CD14-positive monocyte (primary cell): ENCODE results near the gene KIAA1143. TPM values are rescaled to one million over a fixed set of nuclear protein-coding genes. Genes with fewer than 3 reads are reported as not detected.

ENCODE experiments used
- DNase-seq, 3 donors: peaks; one replicate each; pipeline ENCODE4 v3.0.0-alpha.2; 2011 to 2022
- H2AFZ ChIP-seq: 2 replicates; pipeline ENCODE4 v1.6.0; 2012; ENCODE audit warnings: mild to moderate bottlenecking, low read depth, low read length, inconsistent platforms; ENCODE audit not compliant: insufficient read depth, poor library complexity, severe bottlenecking
- H3K27ac ChIP-seq, 2 donors: 1 replicate in 1 of 2; 2 replicates in 1 of 2; pipeline ENCODE4 v1.5.1; 2012 to 2013; ENCODE audit warnings: low read length in 2 of 2, control low read depth in 1 of 2, inconsistent platforms in 1 of 2, low read depth in 1 of 2, mild to moderate bottlenecking in 1 of 2
- H3K27me3 ChIP-seq, 2 donors: one replicate each; pipeline versions ENCODE4 v1.6.0 to v1.6.1; 2011 to 2013; ENCODE audit warnings: low read length in 2 of 2; ENCODE audit not compliant: control insufficient read depth in 2 of 2, insufficient read depth in 2 of 2
- H3K36me3 ChIP-seq, 2 donors: replicated peaks in 1 of 2; 1 replicate in 1 of 2; 2 replicates in 1 of 2; pipeline versions ENCODE4 v1.5.1 to v1.6.1; 2012 to 2013; ENCODE audit warnings: low read length in 2 of 2, control low read depth in 1 of 2, inconsistent platforms in 1 of 2, mild to moderate bottlenecking in 1 of 2; ENCODE audit not compliant: insufficient read depth in 2 of 2, control insufficient read depth in 1 of 2
- H3K4me1 ChIP-seq, 2 donors: 1 replicate in 1 of 2; 2 replicates in 1 of 2; pipeline versions ENCODE4 v1.5.1 to v1.6.1; 2012 to 2013; ENCODE audit warnings: low read length in 2 of 2, control low read depth in 1 of 2, inconsistent platforms in 1 of 2, mild to moderate bottlenecking in 1 of 2, moderate library complexity in 1 of 2; ENCODE audit not compliant: insufficient read depth in 2 of 2, control insufficient read depth in 1 of 2
- H3K4me2 ChIP-seq: replicated peaks from 2 replicates; pipeline ENCODE3; 2012; ENCODE audit warnings: low read length, moderate library complexity, mild to moderate bottlenecking; ENCODE audit not compliant: poor library complexity, severe bottlenecking; ENCODE audit errors: extremely low read depth
- H3K4me3 ChIP-seq, 3 experiments: fragments of 200-600 bp in 1 of 3; sonication (generic) in 1 of 3; replicated peaks in 1 of 3; 1 replicate in 2 of 3; 2 replicates in 1 of 3; pipeline ENCODE4 v1.5.1; 2011 to 2013; ENCODE audit warnings: low read length in 3 of 3, mild to moderate bottlenecking in 3 of 3, control low read depth in 2 of 3, low read depth in 2 of 3, inconsistent platforms in 1 of 3, moderate library complexity in 1 of 3
- H3K79me2 ChIP-seq: 2 replicates; pipeline ENCODE4 v1.6.0; 2012; ENCODE audit warnings: mild to moderate bottlenecking, control low read depth, inconsistent platforms, low read length, moderate library complexity; ENCODE audit not compliant: insufficient read depth
- H3K9ac ChIP-seq: 2 replicates; pipeline ENCODE4 v1.6.0; 2017; ENCODE audit warnings: low read length, mild to moderate bottlenecking; ENCODE audit not compliant: insufficient read depth, poor library complexity, severe bottlenecking
- H3K9me3 ChIP-seq, 2 donors: replicated peaks in 1 of 2; 1 replicate in 1 of 2; 2 replicates in 1 of 2; pipeline versions ENCODE4 v1.5.1 to v1.6.1; 2012 to 2013; ENCODE audit warnings: low read length in 2 of 2, control low read depth in 1 of 2; ENCODE audit not compliant: control insufficient read depth in 1 of 2, insufficient read depth in 1 of 2
- H4K20me1 ChIP-seq: 2 replicates; pipeline ENCODE4 v1.6.0; 2012; ENCODE audit warnings: mild to moderate bottlenecking, low read length, control low read depth, moderate library complexity; ENCODE audit not compliant: insufficient read depth
- H3K27ac Mint-ChIP-seq, 7 donors: one replicate each; pipeline ENCODE4 v1.8.0; 2020; ENCODE audit warnings: mild to moderate bottlenecking in 7 of 7, mixed read lengths in 7 of 7, moderate library complexity in 6 of 7, inconsistent platforms in 2 of 7
- H3K27me3 Mint-ChIP-seq, 3 donors: one replicate each; pipeline ENCODE4 v1.8.0; 2021 to 2022; ENCODE audit warnings: low read depth in 3 of 3, mild to moderate bottlenecking in 3 of 3, mixed read lengths in 3 of 3, moderate library complexity in 3 of 3, inconsistent platforms in 1 of 3
- H3K36me3 Mint-ChIP-seq, 2 donors: one replicate each; pipeline ENCODE4 v1.8.0; 2020; ENCODE audit warnings: mixed read lengths in 2 of 2, inconsistent platforms in 1 of 2, mild to moderate bottlenecking in 1 of 2
- H3K4me1 Mint-ChIP-seq: one replicate; pipeline ENCODE4 v1.8.0; 2020; ENCODE audit warnings: mild to moderate bottlenecking, mixed read lengths
- H3K4me3 Mint-ChIP-seq, 2 donors: one replicate each; pipeline ENCODE4 v1.8.0; 2020; ENCODE audit warnings: mild to moderate bottlenecking in 2 of 2, mixed read lengths in 2 of 2, moderate library complexity in 1 of 2
- H3K9me3 Mint-ChIP-seq, 7 donors: one replicate each; pipeline ENCODE4 v1.8.0; 2020 to 2022; ENCODE audit warnings: mixed read lengths in 7 of 7, mild to moderate bottlenecking in 6 of 7, moderate library complexity in 6 of 7, inconsistent platforms in 2 of 7
- CTCF ChIP-seq: fragments of 200-600 bp; IDR thresholded peaks from one replicate; pipeline ENCODE4 v1.8.0; 2022; ENCODE audit warnings: antibody characterized with exemption, mild to moderate bottlenecking
- WGBS: methylation state at CpG from one replicate; pipeline ENCODE4 v1.1.5; 2013; ENCODE audit warnings: missing lambda C conversion rate; ENCODE audit not compliant: insufficient coverage; 5-methylcytosine and 5-hydroxymethylcytosine counted together
- intact Hi-C, 2 donors: fragments of 100-400 bp; cut with micrococcal nuclease; formaldehyde crosslinking; loops; one replicate each; pipeline versions ENCODE4 v1.15.0 to v1.15.1; 2023
- polyA plus RNA-seq, 3 donors: library from polyadenylated mRNA; depleted of rRNA in 1 of 3; unstranded in 2 of 3; stranded (reverse) in 1 of 3; fragments of 300-500 nt in 2 of 3; fragments of >200 nt in 1 of 3; fragmentation: Illumina TruSeq in 2 of 3; gene quantifications; 1 replicate in 2 of 3; 2 replicates in 1 of 3; pipeline ENCODE4 v1.2.3, GENCODE V29; 2012 to 2021

Gene KIAA1143
- polyA plus RNA-seq, 3 donors = 2.4 to 26.4 (median 19.1) TPM

DNA sequence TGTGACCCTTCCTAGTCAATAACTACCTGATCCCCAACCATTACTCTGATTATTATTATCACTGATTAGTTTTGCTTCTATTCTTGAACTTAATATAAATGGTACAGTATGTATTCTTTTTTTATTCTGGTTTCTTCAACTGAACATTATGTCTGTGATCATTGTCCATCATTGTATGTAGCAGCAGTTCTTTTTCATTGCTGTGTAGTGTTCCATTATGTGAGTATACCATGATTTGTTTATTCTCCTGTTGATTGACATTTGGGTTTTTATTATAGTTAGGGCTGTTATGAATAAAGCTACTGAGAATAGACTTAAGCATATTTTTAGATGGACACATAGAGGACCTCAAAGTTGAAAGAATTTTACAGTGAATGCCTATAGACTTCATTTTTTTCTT, 2.8 kb upstream of the KIAA1143 start:
- Histone ChIP-seq H3K4me3 (no peak overlapping the region), H3K79me2 (peaks cover 85% of the 10 kb centered on the region), H3K36me3 (peaks cover 8 to 48% of the 10 kb centered on the region in 2 donors), H3K9me3 (peaks cover 43 to 45% of the 10 kb centered on the region in 2 donors), H3K9ac (no peak overlapping the region), H3K27ac (no peak overlapping the region), H3K4me1 (peaks cover 14 to 19% of the 10 kb centered on the region in 2 donors), H2AFZ (no peak overlapping the region), H4K20me1 (no peaks in the 10 kb centered on the region), H3K27me3 (no peaks in the 10 kb centered on the region), H3K4me2 (no peak overlapping the region)
- Mint-ChIP-seq H3K27ac (no peak overlapping the region), H3K4me1 (peaks cover 15% of the 10 kb centered on the region), H3K9me3 (peaks cover 30 to 72% (median 50%) of the 10 kb centered on the region in 7 donors), H3K4me3 (no peak overlapping the region), H3K36me3 (peaks cover 37 to 49% of the 10 kb centered on the region in 2 donors), H3K27me3 (peaks cover 0 to 1% (median 0%) of the 10 kb centered on the region in 3 donors)
- no peak for TF ChIP-seq CTCF
- DNase-seq = no peak
- intact Hi-C loops = loop anchor here (5.0 to 10.0 kb wide), 2 partner anchors 327 to 429 kb away; partner anchors contain the start of gene TCAIM (in 1 of the 2)

DNA sequence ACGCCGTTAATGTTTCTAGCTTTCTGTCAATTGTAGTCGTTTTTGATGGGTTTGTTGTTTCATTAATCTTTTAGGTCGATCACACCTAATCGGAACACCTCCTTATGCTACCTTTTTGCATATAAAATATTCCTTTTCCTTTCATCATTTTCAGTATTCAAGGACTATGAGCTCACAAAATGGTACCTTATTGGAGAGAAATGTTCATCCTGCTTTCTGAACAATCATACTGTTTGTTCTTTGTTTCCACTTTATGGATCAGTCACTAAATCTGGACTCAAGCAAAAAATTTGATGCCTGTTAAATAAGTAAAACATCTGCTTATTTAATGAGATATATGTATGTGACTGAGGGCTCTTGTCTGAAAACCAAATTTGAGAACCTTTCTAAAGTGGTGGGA, 1.3 kb upstream of the KIAA1143 start:
- Histone ChIP-seq H3K27ac (no peak overlapping the region), H2AFZ (peak overlapping the region; percentile 93), H3K4me3 (peak overlapping the region in 1 of 3 experiments; percentile 97), H3K79me2 (peaks cover 70% of the 10 kb centered on the region), H3K9ac (no peak overlapping the region), H4K20me1 (no peaks in the 10 kb centered on the region), H3K9me3 (peaks cover 33 to 45% of the 10 kb centered on the region in 2 donors), H3K36me3 (peaks cover 8 to 37% of the 10 kb centered on the region in 2 donors), H3K4me2 (peak overlapping the region; percentile 100), H3K27me3 (no peaks in the 10 kb centered on the region), H3K4me1 (peaks cover 14 to 19% of the 10 kb centered on the region in 2 donors)
- peaks cover 15% of the 10 kb centered on the region for H3K4me1 Mint-ChIP-seq
- WGBS = no CpG with 5 or more reads among the region's 5 CpGs
- H3K9me3 Mint-ChIP-seq = peaks cover 29 to 71% (median 51%) of the 10 kb centered on the region in 7 donors
- no peak for TF ChIP-seq CTCF
- no peak overlapping the region for H3K4me3 Mint-ChIP-seq
- DNase-seq = no peak
- H3K27ac Mint-ChIP-seq = no peak overlapping the region
- peaks cover 33 to 48% of the 10 kb centered on the region in 2 donors for H3K36me3 Mint-ChIP-seq
- intact Hi-C loops = loop anchor here (5.0 to 10.0 kb wide), 2 partner anchors 325 to 428 kb away; partner anchors contain the start of gene TCAIM (in 1 of the 2)
- H3K27me3 Mint-ChIP-seq = peaks cover 0 to 1% (median 0%) of the 10 kb centered on the region in 3 donors
